Keratinocyte (primary cell): Measurements from ENCODE around the gene AFAP1L1.

Experiments
- EZH2 ChIP-seq: IDR thresholded peaks from one replicate; pipeline ENCODE4 v1.6.1; 2012; ENCODE audit warnings: inconsistent platforms, mild to moderate bottlenecking, low read length, moderate library complexity
- TF ChIP-seq, protein P1 (sequence below), 3 experiments: IDR thresholded peaks in 1 of 3; conservative IDR thresholded peaks in 1 of 3; optimal IDR thresholded peaks in 1 of 3; 2 replicates in 2 of 3; 3 replicates in 1 of 3; pipeline versions ENCODE3 to v1.5.1; 2011; ENCODE audit warnings: low read length in 3 of 3, mild to moderate bottlenecking in 3 of 3, moderate library complexity in 2 of 3, control low read depth in 1 of 3, inconsistent platforms in 1 of 3; ENCODE audit not compliant: insufficient read depth in 2 of 3; ENCODE audit errors: extremely low read depth in 1 of 3

- no peak for TF ChIP-seq EZH2
- TF ChIP-seq, protein P1, sequence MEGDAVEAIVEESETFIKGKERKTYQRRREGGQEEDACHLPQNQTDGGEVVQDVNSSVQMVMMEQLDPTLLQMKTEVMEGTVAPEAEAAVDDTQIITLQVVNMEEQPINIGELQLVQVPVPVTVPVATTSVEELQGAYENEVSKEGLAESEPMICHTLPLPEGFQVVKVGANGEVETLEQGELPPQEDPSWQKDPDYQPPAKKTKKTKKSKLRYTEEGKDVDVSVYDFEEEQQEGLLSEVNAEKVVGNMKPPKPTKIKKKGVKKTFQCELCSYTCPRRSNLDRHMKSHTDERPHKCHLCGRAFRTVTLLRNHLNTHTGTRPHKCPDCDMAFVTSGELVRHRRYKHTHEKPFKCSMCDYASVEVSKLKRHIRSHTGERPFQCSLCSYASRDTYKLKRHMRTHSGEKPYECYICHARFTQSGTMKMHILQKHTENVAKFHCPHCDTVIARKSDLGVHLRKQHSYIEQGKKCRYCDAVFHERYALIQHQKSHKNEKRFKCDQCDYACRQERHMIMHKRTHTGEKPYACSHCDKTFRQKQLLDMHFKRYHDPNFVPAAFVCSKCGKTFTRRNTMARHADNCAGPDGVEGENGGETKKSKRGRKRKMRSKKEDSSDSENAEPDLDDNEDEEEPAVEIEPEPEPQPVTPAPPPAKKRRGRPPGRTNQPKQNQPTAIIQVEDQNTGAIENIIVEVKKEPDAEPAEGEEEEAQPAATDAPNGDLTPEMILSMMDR (optimal IDR thresholded peaks at IDR 0.05 in 1 of 3, IDR thresholded peaks at IDR 0.05 in 1 of 3, conservative IDR thresholded peaks at IDR 0.05 in 1 of 3; ENCODE audit: extremely low read depth in 1 of 3, insufficient read depth in 2 of 3, low read length in 3 of 3): no peak
These were observed 10.6 kb downstream of the AFAP1L1 start for GRCh38 chr5:149282027-149282965.
